Measurements from ENCODE around the gene NEB. TPM values are rescaled to one million over a fixed set of nuclear protein-coding genes. Genes with fewer than 3 reads are reported as not detected.
A peak's percentile ranks its signal among the peaks of the same experiment; 100 is the strongest.
"Not testable (repeated sequence)": the region's sequence is repeated elsewhere in the genome, so short reads cannot be mapped to it uniquely, and the experiment has no call there.

NEB gene
- total and polyA plus RNA-seq, 9 donors = 673 to 1,381 (median 1,001) TPM

- peaks cover 6% of the 10 kb centered on the region for H3K4me1 ChIP-seq (ENCODE audit: control insufficient read depth, insufficient read depth, low read length)
- peaks cover 2% of the 10 kb centered on the region for H3K36me3 ChIP-seq (ENCODE audit: control insufficient read depth, insufficient read depth, low read length)
- H3K27ac ChIP-seq (ENCODE audit: low read length) = no peak overlapping the region
These were observed 27.4 kb upstream of the NEB start for GRCh38 chr2:151761687-151762086.

DNA sequence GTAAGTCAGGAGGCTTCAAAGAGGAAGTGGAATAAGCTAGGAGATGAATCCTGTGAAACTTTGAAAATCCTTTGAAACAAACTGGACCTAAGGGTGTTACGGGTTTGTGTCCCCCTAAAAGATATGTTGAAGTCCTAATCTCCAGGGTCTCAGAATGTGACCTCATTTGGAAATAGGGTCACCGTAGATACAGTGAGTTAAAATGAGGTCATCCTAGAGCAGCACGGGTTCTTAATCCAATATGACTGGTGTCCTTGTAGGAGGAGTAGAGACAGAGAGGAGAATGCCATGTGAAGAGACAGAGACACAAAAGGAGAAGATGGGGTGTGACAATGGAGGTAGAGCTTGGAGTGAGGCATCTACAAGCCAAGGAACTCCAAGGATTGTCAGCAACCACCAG, 26.9 kb upstream of the NEB start:
- Histone ChIP-seq H3K4me3 (ENCODE audit: low read length) (no peak overlapping the region), H3K9me3 (replicated peaks; ENCODE audit: control insufficient read depth, low read depth, low read length) (no peaks in the 10 kb centered on the region), H3K4me1 (ENCODE audit: control insufficient read depth, insufficient read depth, low read length) (peaks cover 2% of the 10 kb centered on the region), H3K27me3 (ENCODE audit: control insufficient read depth, insufficient read depth, low read length) (no peaks in the 10 kb centered on the region), H3K36me3 (ENCODE audit: control insufficient read depth, insufficient read depth, low read length) (no peaks in the 10 kb centered on the region), H3K27ac (ENCODE audit: low read length) (no peak overlapping the region)
- 91% methylated on average over 3 of the region's 3 CpGs for WGBS (ENCODE audit: insufficient coverage)
- DNase-seq = no peak

More at GRCh38 chr2:151761687-151762086, 27.4 kb upstream of the NEB start:
- DNase-seq = no peak
- H3K27me3 ChIP-seq (ENCODE audit: control insufficient read depth, insufficient read depth, low read length) = no peaks in the 10 kb centered on the region
- H3K9me3 ChIP-seq (replicated peaks; ENCODE audit: control insufficient read depth, low read depth, low read length) = no peaks in the 10 kb centered on the region
- H3K4me3 ChIP-seq (ENCODE audit: low read length) = no peak overlapping the region

GRCh38 chr2:151760139-151760650, 25.9 kb upstream of the NEB start:
- Histone ChIP-seq H3K27ac (ENCODE audit: low read length) (no peak overlapping the region), H3K9me3 (replicated peaks; ENCODE audit: control insufficient read depth, low read depth, low read length) (no peaks in the 10 kb centered on the region), H3K4me1 (ENCODE audit: control insufficient read depth, insufficient read depth, low read length) (no peaks in the 10 kb centered on the region), H3K4me3 (ENCODE audit: low read length) (no peak overlapping the region), H3K36me3 (ENCODE audit: control insufficient read depth, insufficient read depth, low read length) (no peaks in the 10 kb centered on the region), H3K27me3 (ENCODE audit: control insufficient read depth, insufficient read depth, low read length) (no peaks in the 10 kb centered on the region)
- WGBS (ENCODE audit: insufficient coverage) = 84% methylated on average over 7 of the region's 11 CpGs
- DNase-seq = peak; percentile 24

DNA sequence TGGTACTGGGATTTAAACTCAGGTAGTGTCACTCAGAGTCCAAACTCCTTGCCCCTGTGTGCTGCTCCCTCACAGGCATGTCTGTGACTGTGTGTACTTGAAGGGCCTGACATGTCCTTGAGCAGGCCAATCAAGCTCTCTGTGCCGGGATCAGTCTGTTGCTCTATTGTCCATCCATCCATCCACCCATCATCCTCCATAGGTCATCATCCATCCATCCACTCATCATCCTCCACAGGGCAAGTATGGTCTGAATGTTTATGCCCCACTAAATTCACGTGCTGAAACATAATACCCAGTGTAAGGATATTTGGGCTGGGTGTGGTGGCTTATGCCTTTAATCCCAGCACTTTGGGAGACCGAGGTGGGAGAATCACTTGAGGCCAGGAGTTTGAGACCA, 24.5 kb upstream of the NEB start:
- H3K36me3 ChIP-seq (ENCODE audit: control insufficient read depth, insufficient read depth, low read length) = no peaks in the 10 kb centered on the region
- no peak overlapping the region for H3K4me3 ChIP-seq (ENCODE audit: low read length)
- WGBS (ENCODE audit: insufficient coverage) = 100% methylated on average over 1 of the region's 3 CpGs
- no peaks in the 10 kb centered on the region for H3K27me3 ChIP-seq (ENCODE audit: control insufficient read depth, insufficient read depth, low read length)
- H3K9me3 ChIP-seq (replicated peaks; ENCODE audit: control insufficient read depth, low read depth, low read length) = no peaks in the 10 kb centered on the region
- no peak overlapping the region for H3K27ac ChIP-seq (ENCODE audit: low read length)
- no peaks in the 10 kb centered on the region for H3K4me1 ChIP-seq (ENCODE audit: control insufficient read depth, insufficient read depth, low read length)
- DNase-seq = no peak

DNA sequence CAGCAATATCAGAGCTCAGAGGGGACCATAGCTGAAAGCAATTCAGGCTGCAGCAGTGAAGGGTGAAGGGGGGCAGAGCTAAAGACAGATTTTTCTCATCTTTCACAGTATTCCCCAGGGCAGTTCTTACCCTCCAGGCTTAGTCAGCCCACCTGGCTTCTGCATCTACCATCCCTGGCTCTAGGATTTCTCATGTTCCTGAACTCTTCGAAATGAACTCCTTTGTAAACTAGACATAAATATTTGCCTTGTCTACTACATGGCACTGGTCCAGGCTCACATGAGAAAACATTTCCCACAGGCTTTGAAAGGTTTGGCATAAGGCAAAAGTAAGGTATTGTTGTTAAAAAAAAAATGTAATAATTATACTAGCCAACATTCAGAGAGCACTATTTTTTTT, 23.6 kb upstream of the NEB start:
- no peaks in the 10 kb centered on the region for H3K27me3 ChIP-seq (ENCODE audit: control insufficient read depth, insufficient read depth, low read length)
- no peaks in the 10 kb centered on the region for H3K36me3 ChIP-seq (ENCODE audit: control insufficient read depth, insufficient read depth, low read length)
- 0% methylated on average over 1 of the region's 1 CpG for WGBS (ENCODE audit: insufficient coverage)
- no peak overlapping the region for H3K27ac ChIP-seq (ENCODE audit: low read length)
- no peaks in the 10 kb centered on the region for H3K4me1 ChIP-seq (ENCODE audit: control insufficient read depth, insufficient read depth, low read length)
- no peak for DNase-seq
- no peak overlapping the region for H3K4me3 ChIP-seq (ENCODE audit: low read length)
- no peaks in the 10 kb centered on the region for H3K9me3 ChIP-seq (replicated peaks; ENCODE audit: control insufficient read depth, low read depth, low read length)

- DNase-seq = no peak
- 100% methylated on average over 1 of the region's 2 CpGs for WGBS (ENCODE audit: insufficient coverage)
These were observed 22.5 kb upstream of the NEB start for GRCh38 chr2:151756820-151757219.

DNA sequence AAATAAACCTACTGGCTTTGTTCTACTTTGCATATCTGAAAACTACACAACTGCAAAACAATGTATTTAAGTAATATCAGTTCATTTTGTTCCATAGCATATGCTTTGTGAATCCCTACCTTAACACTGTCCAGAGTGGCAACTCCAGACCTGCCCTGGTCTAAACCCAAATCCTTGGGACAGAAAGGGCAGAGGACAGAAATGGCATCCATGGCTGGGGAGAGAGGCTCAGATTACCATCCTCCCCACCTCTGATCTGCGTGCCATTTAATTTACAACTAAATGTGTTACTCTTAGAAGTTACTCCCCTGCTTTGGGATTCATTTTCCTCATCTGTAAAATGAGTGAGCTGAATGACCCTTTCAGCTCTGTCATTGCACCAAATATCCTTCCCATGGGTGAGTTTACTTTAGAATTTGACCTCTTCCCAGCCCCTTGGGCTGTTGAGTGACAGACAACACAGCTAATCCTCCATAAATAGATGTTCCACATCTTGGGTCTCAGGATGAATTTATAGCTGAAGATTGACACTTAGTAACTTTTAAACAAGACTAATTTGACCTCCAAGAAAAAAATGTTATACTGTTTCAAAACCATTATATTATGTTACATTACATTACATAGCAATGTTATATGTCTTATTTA, 20.1 kb upstream of the NEB start:
- Histone ChIP-seq H3K4me3 (ENCODE audit: low read length) (no peak overlapping the region), H3K9me3 (replicated peaks; ENCODE audit: control insufficient read depth, low read depth, low read length) (no peaks in the 10 kb centered on the region), H3K27ac (ENCODE audit: low read length) (no peak overlapping the region), H3K4me1 (ENCODE audit: control insufficient read depth, insufficient read depth, low read length) (no peaks in the 10 kb centered on the region), H3K27me3 (ENCODE audit: control insufficient read depth, insufficient read depth, low read length) (no peaks in the 10 kb centered on the region), H3K36me3 (ENCODE audit: control insufficient read depth, insufficient read depth, low read length) (no peaks in the 10 kb centered on the region)
- no CpG with 5 or more reads among the region's 1 CpG for WGBS (ENCODE audit: insufficient coverage)
- DNase-seq = peak; percentile 12

More at GRCh38 chr2:151756820-151757219, 22.5 kb upstream of the NEB start:
- no peaks in the 10 kb centered on the region for H3K9me3 ChIP-seq (replicated peaks; ENCODE audit: control insufficient read depth, low read depth, low read length)
- no peaks in the 10 kb centered on the region for H3K4me1 ChIP-seq (ENCODE audit: control insufficient read depth, insufficient read depth, low read length)
- H3K27ac ChIP-seq (ENCODE audit: low read length) = no peak overlapping the region
- no peak overlapping the region for H3K4me3 ChIP-seq (ENCODE audit: low read length)
- H3K36me3 ChIP-seq (ENCODE audit: control insufficient read depth, insufficient read depth, low read length) = no peaks in the 10 kb centered on the region
- H3K27me3 ChIP-seq (ENCODE audit: control insufficient read depth, insufficient read depth, low read length) = no peaks in the 10 kb centered on the region

DNA sequence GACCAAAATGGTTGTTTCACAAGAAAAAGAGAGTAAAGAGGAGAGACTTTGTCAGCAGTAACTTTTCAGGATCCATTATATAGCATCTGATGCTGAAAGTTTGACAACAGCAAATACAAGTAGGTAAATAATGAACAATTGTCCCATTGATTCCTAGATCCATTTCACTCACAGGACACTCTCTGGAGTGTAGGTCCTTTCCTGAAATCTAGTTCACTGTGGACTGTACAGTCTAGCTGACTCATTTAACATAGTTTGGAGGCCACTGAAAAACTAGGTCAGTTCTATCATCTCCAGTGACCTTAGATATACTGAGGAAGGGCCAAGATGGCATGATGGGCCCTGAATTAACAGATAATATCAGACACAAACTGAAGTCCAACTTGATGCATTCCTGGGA, 19.3 kb upstream of the NEB start:
- H3K27ac ChIP-seq (ENCODE audit: low read length) = no peak overlapping the region
- H3K4me1 ChIP-seq (ENCODE audit: control insufficient read depth, insufficient read depth, low read length) = no peaks in the 10 kb centered on the region
- H3K36me3 ChIP-seq (ENCODE audit: control insufficient read depth, insufficient read depth, low read length) = no peaks in the 10 kb centered on the region
- no peak for DNase-seq
- no peak overlapping the region for H3K4me3 ChIP-seq (ENCODE audit: low read length)
- H3K9me3 ChIP-seq (replicated peaks; ENCODE audit: control insufficient read depth, low read depth, low read length) = no peaks in the 10 kb centered on the region
- H3K27me3 ChIP-seq (ENCODE audit: control insufficient read depth, insufficient read depth, low read length) = no peaks in the 10 kb centered on the region

DNA sequence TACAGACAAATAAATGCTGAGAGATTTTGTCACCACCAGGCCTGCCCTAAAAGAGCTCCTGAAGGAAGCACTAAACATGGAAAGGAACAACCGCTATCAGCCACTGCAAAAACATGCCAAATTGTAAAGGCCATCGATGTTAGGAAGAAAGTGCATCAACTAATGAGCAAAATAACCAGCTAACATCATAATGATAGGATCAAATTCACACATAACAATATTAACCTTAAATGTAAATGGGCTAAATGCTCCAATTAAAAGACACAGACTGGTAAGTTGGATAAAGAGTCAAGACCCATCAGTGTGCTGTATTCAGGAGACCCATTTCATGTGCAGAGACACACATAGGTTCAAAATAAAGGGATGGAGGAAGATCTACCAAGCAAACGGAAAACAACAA, 11.0 kb upstream of the NEB start:
- H3K36me3 ChIP-seq (ENCODE audit: control insufficient read depth, insufficient read depth, low read length); H3K27me3 ChIP-seq (ENCODE audit: control insufficient read depth, insufficient read depth, low read length); H3K4me1 ChIP-seq (ENCODE audit: control insufficient read depth, insufficient read depth, low read length); H3K4me3 ChIP-seq (ENCODE audit: low read length); H3K9me3 ChIP-seq (replicated peaks; ENCODE audit: control insufficient read depth, low read depth, low read length); H3K27ac ChIP-seq (ENCODE audit: low read length); DNase-seq: not testable (repeated sequence)
- no CpG with 5 or more reads among the region's 3 CpGs for WGBS (ENCODE audit: insufficient coverage)

- H3K4me1 ChIP-seq (ENCODE audit: control insufficient read depth, insufficient read depth, low read length) = peaks cover 8% of the 10 kb centered on the region
- no peak overlapping the region for H3K4me3 ChIP-seq (ENCODE audit: low read length)
- no peaks in the 10 kb centered on the region for H3K9me3 ChIP-seq (replicated peaks; ENCODE audit: control insufficient read depth, low read depth, low read length)
- no peaks in the 10 kb centered on the region for H3K27me3 ChIP-seq (ENCODE audit: control insufficient read depth, insufficient read depth, low read length)
- DNase-seq = peak; percentile 58
- peaks cover 21% of the 10 kb centered on the region for H3K36me3 ChIP-seq (ENCODE audit: control insufficient read depth, insufficient read depth, low read length)
- H3K27ac ChIP-seq (ENCODE audit: low read length) = peak overlapping the region; percentile 74
- WGBS (ENCODE audit: insufficient coverage) = no CpG with 5 or more reads among the region's 5 CpGs
These were observed 3.9 kb downstream of the NEB start for GRCh38 chr2:151730262-151730975.
